Measurements from ENCODE around the gene TENM4.

Gene TENM4

DNA sequence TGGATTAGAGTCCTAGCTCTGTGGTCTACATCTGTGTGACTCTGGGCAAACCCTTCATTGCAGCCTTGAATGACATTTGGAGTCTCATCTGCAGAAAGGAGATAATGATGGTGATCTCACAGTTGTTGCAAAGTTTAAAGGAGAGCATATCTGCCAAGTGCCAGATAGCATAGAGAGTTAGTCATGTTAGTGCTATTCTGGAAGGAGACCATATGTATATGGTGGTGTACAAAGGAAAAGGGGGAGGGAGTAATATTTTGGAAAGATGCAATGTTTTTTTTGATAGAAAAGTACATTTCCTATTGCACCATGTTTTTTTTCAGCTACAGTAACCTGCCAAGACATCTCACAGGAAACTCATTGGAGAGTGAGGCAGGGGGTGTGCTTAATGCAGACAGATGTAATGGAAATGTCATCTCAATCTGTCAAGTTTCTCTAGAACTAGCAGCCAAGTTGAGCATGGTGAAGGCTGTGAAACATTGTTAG, 774.1 kb downstream of the TENM4 start:
- no peak for DNase-seq

DNA sequence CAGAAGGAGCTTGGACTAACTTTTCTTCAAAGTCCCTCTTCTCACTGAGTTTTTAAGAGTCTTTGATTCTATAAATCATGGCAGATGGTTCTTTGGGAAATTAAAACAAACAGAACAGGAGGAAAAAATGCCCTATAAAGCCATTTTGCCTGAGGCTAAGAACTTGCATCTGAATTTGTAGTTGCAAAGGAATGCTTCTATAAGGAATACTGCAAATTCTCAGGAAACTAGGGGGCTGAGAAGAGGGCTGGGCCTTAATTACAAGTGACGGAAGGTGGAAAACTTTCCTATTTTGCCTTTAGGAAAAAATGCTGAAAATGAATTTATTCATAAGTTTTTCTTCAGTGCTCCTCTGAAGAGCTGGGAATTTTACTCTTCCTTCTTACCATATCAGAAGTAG, 776.2 kb downstream of the TENM4 start:
- no peak for DNase-seq

- no peak for DNase-seq
These were observed 778.0 kb downstream of the TENM4 start for GRCh38 chr11:78662811-78663210.

DNA sequence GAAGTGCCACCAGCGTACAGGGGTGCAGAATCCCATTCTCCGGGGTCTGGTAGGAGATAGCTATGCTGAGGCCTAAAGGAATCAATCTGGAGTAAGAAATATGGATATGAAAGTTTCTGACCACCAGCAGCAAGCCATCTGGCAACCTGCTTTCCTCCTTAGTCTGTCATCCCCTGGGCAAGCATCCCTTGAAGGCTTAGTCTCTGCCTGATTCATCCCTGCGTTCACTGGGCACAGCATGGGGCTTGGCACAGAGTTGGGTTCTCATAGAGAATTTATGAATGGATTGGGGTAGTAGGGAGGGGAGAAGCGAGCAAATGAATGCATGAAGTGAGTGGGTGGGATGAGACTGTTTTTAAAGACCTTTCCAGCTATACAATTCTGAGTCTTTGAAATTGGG, 780.4 kb downstream of the TENM4 start:
- no peak for DNase-seq

GRCh38 chr11:78659326-78660270, 781.2 kb downstream of the TENM4 start:
- no peak for DNase-seq

DNA sequence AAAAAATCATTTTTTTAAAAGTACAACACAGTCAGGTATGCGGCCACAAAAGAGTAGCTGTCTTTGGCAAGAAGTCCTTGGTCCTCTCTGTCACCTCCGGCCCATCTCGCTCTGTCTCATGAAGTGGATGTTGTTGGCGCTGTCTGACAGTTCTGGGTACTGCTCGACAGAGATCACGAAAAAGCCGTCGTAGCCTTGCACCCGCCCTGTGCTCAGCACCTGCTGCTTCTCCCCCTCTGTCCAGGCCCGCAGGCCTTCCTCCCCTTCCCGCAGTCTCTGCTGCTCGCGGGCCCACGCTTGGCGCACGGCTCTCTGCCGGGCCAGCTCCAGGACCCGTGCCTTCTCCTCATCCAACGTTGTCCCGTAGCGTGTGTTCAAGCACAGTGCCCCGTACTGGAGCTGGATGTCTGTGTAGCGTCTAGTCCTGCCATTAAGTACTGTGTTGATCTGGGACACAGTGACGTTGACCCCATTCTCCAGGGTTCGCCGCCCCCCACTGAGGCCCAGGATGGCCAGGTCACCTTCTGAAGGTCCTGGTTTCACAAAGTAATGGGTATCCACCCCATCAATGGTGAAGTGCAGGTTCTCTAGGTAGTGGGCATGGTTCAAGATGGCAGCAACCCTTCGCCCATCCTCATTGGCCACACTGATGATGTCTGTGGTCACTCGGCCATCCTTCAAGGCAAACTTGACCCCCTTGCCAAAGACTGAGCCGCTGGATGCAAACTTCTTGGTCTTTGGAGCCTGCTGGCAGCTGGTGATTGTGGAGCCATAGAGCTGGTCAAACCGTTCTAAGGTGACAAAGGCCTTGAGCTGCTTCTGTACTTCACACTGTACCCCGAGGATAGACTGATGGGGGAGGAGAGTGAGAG, 782.6 kb downstream of the TENM4 start:
- DNase-seq: no peak

DNA sequence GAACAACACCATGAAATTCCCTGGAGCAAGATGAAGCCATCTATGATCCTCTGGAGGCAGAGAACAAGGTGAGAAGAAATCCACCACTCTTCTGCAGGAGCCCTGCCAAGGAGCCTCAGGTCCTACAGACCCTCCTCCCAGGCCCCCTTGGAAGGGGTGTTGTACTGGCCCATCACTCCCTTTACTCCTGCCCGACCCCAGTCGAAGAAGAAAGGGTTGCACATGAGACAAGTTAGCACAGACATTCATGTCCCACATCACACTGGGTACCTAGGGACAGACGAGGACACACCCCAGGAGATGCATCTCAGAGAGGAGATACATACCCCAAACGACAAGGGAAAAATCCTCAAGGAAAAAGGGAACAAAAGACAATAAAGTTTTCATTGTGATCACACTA, 783.4 kb downstream of the TENM4 start:
- no peak for DNase-seq

- no peak for DNase-seq
These were observed 783.8 kb downstream of the TENM4 start for GRCh38 chr11:78656984-78657383.

DNA sequence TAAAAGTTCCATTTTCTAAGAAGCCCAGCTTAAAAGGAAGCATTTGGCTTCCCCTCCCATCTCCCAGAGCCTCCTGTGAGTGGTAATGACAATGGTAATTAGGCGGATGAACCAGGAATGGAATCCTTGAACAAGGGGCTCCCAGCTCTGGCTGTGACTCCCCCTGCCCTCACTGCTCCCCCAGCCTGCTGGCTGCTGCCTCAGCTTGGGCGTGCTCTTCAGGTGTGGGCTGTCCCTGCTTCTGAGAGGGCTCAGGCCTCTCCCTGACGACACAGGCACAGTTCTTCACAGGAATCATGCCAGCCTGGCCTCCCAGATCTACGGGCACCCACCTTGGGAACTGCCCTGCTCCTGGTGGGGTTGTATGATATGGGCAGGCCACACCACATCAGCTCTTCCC, 784.5 kb downstream of the TENM4 start:
- no peak for DNase-seq

- DNase-seq: no peak
These were observed 785.3 kb downstream of the TENM4 start for GRCh38 chr11:78655561-78655960.

DNA sequence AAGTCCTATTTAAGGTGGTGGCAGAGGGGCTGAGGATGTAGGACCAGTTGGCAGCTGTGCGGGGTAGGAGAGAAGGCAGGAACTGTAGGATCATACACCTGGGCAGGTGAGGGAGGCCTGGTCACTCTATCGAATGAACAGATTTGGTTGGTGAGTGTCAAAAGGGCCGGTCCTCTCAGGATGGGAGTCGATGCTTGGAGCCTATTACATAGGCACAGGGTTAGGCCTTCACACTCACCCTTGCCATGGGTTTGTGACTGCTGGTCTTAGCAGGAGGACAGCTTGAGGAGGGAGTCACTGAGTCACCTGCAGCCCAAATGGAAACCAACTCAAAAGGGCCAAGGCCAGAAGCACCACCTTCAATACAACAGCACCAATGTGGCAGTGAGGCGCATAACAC, 786.0 kb downstream of the TENM4 start:
- no peak for DNase-seq

DNA sequence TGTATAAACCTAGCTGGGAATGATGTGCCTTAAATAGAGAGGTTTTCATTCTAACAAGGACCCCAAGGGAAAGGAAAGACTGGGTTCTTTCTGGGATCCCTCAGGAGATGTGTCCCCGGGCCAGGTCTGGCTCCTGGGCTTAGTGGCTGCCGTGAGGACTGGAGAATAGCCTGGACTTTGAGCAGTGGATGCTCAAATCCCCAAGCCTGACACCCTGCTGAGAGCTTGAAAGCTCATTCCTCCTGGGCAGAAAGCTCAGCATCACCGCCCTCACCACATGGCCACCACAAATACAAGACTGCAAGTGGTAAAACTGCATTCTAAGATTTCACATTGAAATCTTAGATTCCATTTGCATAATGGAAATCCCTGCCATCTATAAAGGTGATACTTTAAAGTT, 786.8 kb downstream of the TENM4 start:
- DNase-seq: peak; percentile 67

DNA sequence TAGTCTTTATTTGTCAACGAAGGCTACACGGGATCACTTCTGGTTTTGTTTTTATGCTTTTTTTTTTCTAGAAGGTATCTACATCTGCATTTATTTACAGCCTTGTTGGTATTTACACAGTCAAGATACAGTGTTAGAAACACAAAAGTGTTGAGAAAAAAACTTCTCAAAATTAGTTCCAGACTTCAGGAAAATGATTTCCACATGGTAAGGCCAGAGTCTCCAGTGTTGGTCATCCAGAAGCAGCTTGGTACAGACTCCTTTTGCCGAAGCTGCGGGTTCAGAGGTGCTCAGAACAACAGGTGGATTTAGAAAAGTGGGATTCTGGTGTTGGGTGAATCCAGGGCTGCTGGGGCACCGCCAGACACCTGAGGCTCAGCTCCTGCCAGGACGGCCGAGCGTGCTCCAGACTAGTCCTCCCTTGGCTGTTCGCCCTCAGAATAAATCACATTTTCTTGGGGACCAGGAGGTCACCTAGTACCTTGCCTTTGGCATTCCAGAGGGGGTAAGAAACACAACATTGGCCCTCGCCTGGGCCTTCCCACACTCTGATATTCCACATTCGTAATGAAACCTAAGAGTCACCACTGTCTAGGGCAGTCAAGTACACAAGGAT, 787.4 kb downstream of the TENM4 start:
- no peak for DNase-seq

DNA sequence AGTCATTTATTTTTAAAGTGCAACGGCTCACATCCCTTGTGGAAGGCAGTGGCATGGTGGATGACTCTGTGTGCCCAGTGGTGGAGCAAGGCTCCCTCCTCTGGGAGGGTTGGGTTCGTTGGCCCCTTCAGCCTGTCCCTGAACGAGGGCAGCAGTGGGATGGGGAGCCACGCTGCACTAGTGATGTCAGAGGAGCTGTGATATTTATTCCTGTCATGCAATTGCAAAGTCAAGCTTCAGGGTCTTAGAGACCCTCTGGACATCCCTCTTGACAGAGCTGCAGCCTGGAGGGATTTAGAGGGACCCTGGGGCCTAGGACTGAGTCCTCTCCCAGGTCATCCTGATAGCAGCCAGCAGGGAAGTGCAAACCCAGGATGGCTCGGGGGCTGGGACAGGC, 788.0 kb downstream of the TENM4 start:
- no peak for DNase-seq

GRCh38 chr11:78651923-78652842, 788.6 kb downstream of the TENM4 start:
- peak; percentile 74 for DNase-seq

DNA sequence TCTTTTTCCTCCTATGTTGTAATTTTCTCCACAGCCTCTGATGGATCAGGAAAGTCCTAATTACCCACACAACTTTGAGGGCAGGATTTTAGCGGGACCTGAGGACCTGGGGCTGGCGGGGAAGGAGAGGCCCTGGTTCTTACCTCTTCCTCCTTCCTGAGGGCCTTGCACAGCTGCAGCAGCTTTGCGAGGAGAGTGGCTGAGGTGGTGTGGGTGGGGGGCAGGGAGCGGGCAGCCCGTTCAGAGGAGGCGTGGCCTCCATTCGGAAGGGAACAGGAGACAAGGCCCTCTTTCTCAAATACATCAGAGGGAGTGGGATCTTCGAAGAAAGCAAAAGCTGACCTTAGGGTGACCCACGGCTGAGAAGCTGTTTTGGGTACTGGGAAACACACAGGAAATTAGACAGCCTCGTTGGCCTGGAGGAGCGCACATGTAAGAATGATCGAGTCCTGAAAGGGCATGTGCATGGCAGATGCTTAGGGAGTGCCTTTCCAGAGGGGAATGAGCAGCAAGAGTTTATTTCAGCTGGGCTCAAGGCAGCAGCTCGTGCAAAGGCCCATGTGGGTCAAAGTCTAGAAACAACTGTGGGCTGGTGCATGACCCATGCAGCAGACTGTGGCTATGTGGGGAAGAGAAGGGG, 789.6 kb downstream of the TENM4 start:
- DNase-seq: no peak

DNA sequence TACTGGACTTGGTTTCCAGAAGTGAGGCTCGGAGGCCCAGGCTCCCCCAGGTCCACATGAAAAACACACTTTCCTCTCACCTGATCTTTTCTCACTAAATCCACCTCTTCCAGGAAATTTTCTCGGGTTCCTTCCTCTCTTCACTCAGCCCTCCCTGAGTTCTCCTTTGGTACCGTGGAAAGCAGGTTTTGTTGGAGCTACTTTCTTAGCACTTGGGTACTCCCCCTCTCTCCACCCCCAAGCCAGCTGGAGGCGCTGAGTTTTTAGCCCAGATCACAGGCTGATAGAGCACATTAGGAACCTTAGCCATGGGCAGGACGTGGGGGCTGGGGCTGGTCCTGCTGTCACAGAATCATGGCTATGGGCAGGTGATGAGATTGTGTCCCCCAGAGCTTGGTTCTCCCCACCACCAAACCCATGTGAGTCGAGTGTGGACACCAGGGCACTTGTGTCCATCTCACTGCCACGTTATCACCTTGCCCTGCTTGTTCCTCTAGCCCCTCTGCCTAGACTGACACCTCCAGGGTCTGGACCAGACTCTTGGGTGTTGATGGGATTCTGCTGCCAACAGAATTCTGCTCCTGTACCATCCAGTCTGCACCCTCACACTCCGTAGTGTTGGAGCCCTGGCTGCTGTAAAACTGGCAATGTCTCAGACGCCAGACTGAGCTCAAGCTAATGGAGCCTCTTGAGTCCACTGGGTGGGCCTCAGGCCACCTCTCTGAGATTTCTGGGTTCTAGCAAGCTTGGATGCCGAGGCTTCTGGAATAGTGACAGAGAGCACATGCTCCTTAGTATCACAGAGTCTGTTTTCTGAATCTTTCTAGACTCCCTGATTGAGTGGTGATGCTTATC, 791.2 kb downstream of the TENM4 start:
- no peak for DNase-seq

DNA sequence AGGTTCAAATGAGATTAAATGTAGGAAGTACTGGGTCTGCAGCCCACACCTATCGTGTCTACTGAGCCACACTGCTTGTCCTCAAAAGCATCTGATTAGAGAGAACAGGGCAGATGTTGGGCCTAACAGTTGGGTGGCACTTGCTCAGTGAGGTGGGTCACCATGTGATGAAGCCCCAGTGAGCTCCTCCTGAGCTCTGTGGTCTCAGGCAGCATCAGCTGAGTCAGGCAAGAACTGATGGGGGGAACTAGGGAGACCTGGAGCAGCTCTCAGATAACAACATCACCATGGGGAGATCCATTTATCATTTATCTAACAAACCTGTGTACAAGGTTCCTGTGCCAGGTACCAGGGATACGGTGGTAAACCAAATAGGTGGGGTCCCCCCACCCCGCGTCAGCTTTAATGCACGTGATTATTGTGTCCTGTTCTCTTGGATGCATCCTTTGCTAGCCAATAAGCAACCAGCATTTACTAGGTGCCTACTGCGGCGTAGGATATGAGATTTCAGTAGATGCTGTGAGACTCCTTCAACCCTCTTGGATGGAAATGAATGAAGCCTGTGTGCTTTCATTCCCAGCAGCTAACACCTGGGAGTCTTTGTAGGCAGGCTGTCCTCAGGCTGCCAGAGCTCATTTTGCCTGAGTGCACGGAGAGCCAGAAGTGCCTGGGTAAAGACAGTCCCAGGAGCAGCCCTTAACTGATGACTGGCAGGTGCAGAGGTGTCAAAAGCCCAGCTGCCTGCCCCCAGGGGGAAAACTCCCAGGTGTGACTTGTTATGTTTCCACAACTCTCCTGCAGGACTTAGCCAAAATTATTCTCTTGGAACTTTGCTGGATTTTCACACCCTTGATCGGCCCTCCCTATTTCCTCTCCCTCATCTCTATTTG, 792.6 kb downstream of the TENM4 start:
- DNase-seq: peak; percentile 79

DNA sequence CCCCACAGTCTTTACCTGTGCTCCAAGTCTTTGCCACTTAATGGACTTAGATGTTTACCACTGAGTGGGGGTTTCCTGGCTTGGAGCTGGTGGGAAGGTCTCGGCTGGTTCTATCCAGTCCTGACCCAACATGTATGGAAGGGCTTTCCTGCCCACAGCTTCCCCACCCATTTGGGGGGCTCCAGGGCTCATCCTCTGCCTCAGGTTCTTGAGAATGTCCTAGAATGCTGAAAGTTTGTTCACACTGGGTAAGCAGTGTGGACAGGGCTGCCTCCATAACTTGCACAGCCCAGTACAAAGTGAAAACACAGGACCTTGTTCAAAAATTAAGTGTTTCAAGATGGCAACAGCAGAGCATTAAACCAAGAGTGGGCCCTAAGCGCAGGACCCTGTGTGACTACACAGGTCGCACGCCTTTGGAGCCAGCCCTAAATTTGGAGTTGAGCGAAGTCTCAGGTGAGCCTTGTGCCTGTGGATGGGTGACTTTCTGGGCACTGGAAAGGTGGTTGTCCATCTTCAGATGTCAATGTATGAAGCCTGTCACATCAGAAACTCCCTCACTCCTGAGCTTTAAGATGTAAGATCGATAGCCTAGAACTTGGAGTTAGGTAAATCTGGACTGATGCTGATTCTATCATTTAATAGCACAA, 793.4 kb downstream of the TENM4 start:
- DNase-seq: no peak
